Liver (tissue), 9 donors: ENCODE data around the gene PHF23. TPM values are rescaled to one million over a fixed set of nuclear protein-coding genes. Genes with fewer than 3 reads are reported as not detected.
A peak's percentile ranks its signal among the peaks of the same experiment; 100 is the strongest.

ENCODE experiments used
- DNase-seq: peaks from one replicate; pipeline ENCODE4 v3.0.0-alpha.2; 2017; ENCODE audit warnings: low spot score
- H3K27ac ChIP-seq, 2 donors: one replicate each; pipeline ENCODE4 v1.7.0; 2013; ENCODE audit warnings: inconsistent platforms in 2 of 2, low read length in 2 of 2, control low read depth in 1 of 2, low read depth in 1 of 2, mild to moderate bottlenecking in 1 of 2
- H3K27me3 ChIP-seq, 4 donors: one replicate each; pipeline versions ENCODE4 v1.6.1 to v1.7.0; 2013; ENCODE audit warnings: low read length in 3 of 4, inconsistent platforms in 1 of 4, mild to moderate bottlenecking in 1 of 4, moderate library complexity in 1 of 4; ENCODE audit not compliant: control insufficient read depth in 4 of 4, insufficient read depth in 4 of 4
- H3K36me3 ChIP-seq, 4 donors: one replicate each; pipeline versions ENCODE4 v1.6.1 to v1.7.0; 2013; ENCODE audit warnings: low read length in 3 of 4, mild to moderate bottlenecking in 3 of 4, low read depth in 1 of 4, moderate library complexity in 1 of 4; ENCODE audit not compliant: control insufficient read depth in 4 of 4, insufficient read depth in 3 of 4
- H3K4me1 ChIP-seq, 4 donors: one replicate each; pipeline versions ENCODE4 v1.6.1 to v1.7.0; 2013; ENCODE audit warnings: low read length in 3 of 4, mild to moderate bottlenecking in 3 of 4, moderate library complexity in 1 of 4; ENCODE audit not compliant: control insufficient read depth in 4 of 4, insufficient read depth in 4 of 4
- H3K4me3 ChIP-seq, 3 donors: one replicate each; pipeline versions ENCODE4 v1.6.1 to v1.7.0; 2013; ENCODE audit warnings: low read length in 3 of 3, control low read depth in 1 of 3, low read depth in 1 of 3, mild to moderate bottlenecking in 1 of 3
- H3K9ac ChIP-seq, 2 donors: one replicate each; pipeline ENCODE4 v1.7.0; 2013; ENCODE audit warnings: low read length in 2 of 2, mild to moderate bottlenecking in 2 of 2, moderate library complexity in 2 of 2, control low read depth in 1 of 2, low read depth in 1 of 2
- H3K9me3 ChIP-seq, 4 donors: one replicate each; pipeline versions ENCODE4 v1.6.1 to v1.7.0; 2013; ENCODE audit warnings: low read length in 3 of 4; ENCODE audit not compliant: control insufficient read depth in 4 of 4
- EGR1 ChIP-seq, 2 donors: IDR thresholded peaks; 2 replicates each; pipeline ENCODE4 v1.6.1; 2016 to 2018; ENCODE audit warnings: antibody characterized with exemption in 2 of 2, low read depth in 2 of 2
- FOXA1 ChIP-seq: IDR thresholded peaks from 2 replicates; pipeline ENCODE4 v1.6.1; 2016; ENCODE audit warnings: antibody characterized with exemption
- GABPA ChIP-seq, 2 donors: IDR thresholded peaks in 1 of 2; conservative IDR thresholded peaks in 1 of 2; 2 replicates each; pipeline ENCODE4 v1.6.1; 2016; ENCODE audit warnings: antibody characterized with exemption in 2 of 2, mild to moderate bottlenecking in 1 of 2, moderate library complexity in 1 of 2
- RAD21 ChIP-seq, 2 donors: IDR thresholded peaks; 2 replicates each; pipeline ENCODE4 v1.6.1; 2016; ENCODE audit warnings: antibody characterized with exemption in 2 of 2, mild to moderate bottlenecking in 2 of 2
- RXRA ChIP-seq, 2 donors: IDR thresholded peaks; 2 replicates each; pipeline ENCODE4 v1.6.1; 2017 to 2018; ENCODE audit warnings: antibody characterized with exemption in 2 of 2, mild to moderate bottlenecking in 1 of 2
- whole genome bisulfite sequencing: extraction: QIAGEN DNeasy Blood & Tissue Kit; methylation state at CpG from one replicate; pipeline ENCODE4 v1.1.7; 2013; 5-methylcytosine and 5-hydroxymethylcytosine counted together
- polyA plus RNA-seq, 2 donors: library from polyadenylated mRNA; stranded (reverse) in 1 of 2; unstranded in 1 of 2; fragments of 200-250 nt in 1 of 2; fragments of >200 nt in 1 of 2; fragmentation: Nextera tagmentation in 1 of 2; extraction: Ambion mirVana in 1 of 2; gene quantifications; one replicate each; pipeline versions ENCODE4 v1.2.1 to v1.2.3, GENCODE V29; 2013 to 2015
- total RNA-seq, 2 donors: library from RNA; depleted of rRNA; stranded (reverse); fragments of >200 nt; gene quantifications; one replicate each; pipeline ENCODE4 v1.2.3, GENCODE V29; 2014
- TF ChIP-seq, protein P1 (sequence below): fragments of 150-350 bp; IDR thresholded peaks from 2 replicates; pipeline ENCODE4 v1.5.1; 2017; ENCODE audit warnings: improper control_type of control experiment, low read depth, low read length; ENCODE audit not compliant: missing input control
- TF ChIP-seq, protein P2 (sequence below): IDR thresholded peaks from 2 replicates; pipeline ENCODE4 v1.6.1; 2016; ENCODE audit warnings: antibody characterized with exemption
- TF ChIP-seq, protein P3 (sequence below): IDR thresholded peaks from 2 replicates; pipeline ENCODE4 v1.6.1; 2016; ENCODE audit warnings: antibody characterized with exemption
- TF ChIP-seq, protein P4 (sequence below): IDR thresholded peaks from 2 replicates; pipeline ENCODE4 v1.6.1; 2016; ENCODE audit warnings: antibody characterized with exemption, mild to moderate bottlenecking
- donor health status: healthy.
- donor health status: healthy.
- donor health status: healthy.
- donor health status: healthy.
- donor health status: healthy.

The PHF23 gene
- total and polyA plus RNA-seq, 4 donors = 14.0 to 18.3 (median 15.2) TPM

DNA sequence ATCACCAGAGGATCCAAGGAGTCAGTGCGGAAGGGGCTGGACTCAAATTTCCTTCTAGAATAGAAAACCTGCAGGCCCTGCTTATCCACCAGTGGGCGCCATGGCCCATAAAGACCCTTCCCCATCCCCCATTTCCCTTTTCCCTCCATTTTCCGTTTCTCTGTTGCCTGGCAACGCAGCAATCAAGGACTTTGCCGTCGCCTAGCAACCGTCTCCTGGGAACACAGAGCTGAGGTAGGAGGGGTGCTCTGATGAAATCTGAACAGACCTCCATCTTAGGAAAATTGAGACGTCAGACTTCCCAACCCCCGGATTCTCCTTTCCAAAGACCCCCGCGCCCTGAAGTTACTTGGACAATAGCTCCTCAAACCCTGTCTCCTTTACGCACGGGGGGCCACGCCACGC, 25.4 kb downstream of the PHF23 start:
- peaks cover 6 to 24% (median 14%) of the 10 kb centered on the region in 4 donors for H3K4me1 ChIP-seq
- TF ChIP-seq FOXA1 (no peak), RAD21 (IDR thresholded peaks at IDR 0.05) (peak in 1 of 2 donors; percentile 43), EGR1 (IDR thresholded peaks at IDR 0.05; ENCODE audit: low read depth in 2 of 2) (no peak), RXRA (IDR thresholded peaks at IDR 0.05) (peak in 1 of 2 donors; percentile 1)
- TF ChIP-seq, protein P1, sequence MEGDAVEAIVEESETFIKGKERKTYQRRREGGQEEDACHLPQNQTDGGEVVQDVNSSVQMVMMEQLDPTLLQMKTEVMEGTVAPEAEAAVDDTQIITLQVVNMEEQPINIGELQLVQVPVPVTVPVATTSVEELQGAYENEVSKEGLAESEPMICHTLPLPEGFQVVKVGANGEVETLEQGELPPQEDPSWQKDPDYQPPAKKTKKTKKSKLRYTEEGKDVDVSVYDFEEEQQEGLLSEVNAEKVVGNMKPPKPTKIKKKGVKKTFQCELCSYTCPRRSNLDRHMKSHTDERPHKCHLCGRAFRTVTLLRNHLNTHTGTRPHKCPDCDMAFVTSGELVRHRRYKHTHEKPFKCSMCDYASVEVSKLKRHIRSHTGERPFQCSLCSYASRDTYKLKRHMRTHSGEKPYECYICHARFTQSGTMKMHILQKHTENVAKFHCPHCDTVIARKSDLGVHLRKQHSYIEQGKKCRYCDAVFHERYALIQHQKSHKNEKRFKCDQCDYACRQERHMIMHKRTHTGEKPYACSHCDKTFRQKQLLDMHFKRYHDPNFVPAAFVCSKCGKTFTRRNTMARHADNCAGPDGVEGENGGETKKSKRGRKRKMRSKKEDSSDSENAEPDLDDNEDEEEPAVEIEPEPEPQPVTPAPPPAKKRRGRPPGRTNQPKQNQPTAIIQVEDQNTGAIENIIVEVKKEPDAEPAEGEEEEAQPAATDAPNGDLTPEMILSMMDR = peak; percentile 29
- TF ChIP-seq, protein P2, sequence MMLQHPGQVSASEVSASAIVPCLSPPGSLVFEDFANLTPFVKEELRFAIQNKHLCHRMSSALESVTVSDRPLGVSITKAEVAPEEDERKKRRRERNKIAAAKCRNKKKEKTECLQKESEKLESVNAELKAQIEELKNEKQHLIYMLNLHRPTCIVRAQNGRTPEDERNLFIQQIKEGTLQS = peak; percentile 38
- no peak overlapping the region for H3K9ac ChIP-seq
- peak overlapping the region in 1 of 2 donors; percentile 74 for H3K27ac ChIP-seq
- peak overlapping the region in 2 of 3 donors; percentile 23 to 33 for H3K4me3 ChIP-seq
- no peaks in the 10 kb centered on the region for H3K27me3 ChIP-seq
- H3K9me3 ChIP-seq = no peaks in the 10 kb centered on the region
- no peak for DNase-seq
- no peaks in the 10 kb centered on the region for H3K36me3 ChIP-seq
- 7% methylated on average over 15 of the region's 15 CpGs for WGBS

DNA sequence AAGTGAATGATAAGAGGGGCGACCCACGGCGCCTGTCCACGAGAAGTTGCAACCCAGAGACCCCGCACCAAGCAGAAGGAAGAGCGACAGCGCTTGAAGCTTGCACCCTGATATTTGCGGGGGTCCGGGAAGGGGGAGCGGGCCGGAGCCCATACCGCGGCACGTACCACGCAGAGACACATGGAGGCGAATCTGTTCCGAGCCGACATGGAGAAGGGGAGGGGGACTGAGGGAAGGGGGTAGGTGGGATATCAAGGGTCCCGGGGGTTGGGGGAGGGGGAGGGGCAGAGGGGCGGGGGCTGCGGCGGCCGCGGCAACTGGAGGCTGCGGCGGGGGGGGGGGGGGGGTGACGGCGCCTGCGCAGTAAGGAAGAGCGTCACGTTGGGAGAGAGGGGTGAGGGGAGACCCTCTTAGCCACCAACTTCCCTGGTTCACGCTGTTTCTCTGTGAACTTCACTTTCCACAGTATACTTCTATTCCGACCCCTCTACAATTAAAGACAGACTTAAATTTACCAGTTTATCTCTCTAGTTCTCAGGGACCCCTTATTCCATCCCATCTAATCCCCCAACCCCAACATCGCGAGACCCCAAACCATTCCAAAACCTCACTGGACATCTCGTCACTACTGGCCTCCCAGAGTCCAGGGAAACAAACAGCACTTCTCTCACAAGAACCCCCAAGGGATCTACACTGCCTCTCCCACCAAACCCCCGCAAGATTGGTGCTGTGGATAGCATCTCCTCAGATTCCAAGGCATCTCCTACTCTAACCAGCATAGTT, 27.6 kb downstream of the PHF23 start:
- WGBS = 33% methylated on average over 33 of the region's 37 CpGs
- no peak overlapping the region for H3K4me3 ChIP-seq
- H3K27ac ChIP-seq = no peak overlapping the region

More for the DNA sequence above, 27.6 kb downstream of the PHF23 start:
- no peak for TF ChIP-seq FOXA1
- TF ChIP-seq, protein P3, sequence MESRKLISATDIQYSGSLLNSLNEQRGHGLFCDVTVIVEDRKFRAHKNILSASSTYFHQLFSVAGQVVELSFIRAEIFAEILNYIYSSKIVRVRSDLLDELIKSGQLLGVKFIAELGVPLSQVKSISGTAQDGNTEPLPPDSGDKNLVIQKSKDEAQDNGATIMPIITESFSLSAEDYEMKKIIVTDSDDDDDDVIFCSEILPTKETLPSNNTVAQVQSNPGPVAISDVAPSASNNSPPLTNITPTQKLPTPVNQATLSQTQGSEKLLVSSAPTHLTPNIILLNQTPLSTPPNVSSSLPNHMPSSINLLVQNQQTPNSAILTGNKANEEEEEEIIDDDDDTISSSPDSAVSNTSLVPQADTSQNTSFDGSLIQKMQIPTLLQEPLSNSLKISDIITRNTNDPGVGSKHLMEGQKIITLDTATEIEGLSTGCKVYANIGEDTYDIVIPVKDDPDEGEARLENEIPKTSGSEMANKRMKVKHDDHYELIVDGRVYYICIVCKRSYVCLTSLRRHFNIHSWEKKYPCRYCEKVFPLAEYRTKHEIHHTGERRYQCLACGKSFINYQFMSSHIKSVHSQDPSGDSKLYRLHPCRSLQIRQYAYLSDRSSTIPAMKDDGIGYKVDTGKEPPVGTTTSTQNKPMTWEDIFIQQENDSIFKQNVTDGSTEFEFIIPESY = no peak
- TF ChIP-seq EGR1 (IDR thresholded peaks at IDR 0.05; ENCODE audit: low read depth in 2 of 2) = no peak
- TF ChIP-seq GABPA (IDR thresholded peaks at IDR 0.05 in 1 of 2, conservative IDR thresholded peaks at IDR 0.05 in 1 of 2) = no peak
- TF ChIP-seq, protein P4, sequence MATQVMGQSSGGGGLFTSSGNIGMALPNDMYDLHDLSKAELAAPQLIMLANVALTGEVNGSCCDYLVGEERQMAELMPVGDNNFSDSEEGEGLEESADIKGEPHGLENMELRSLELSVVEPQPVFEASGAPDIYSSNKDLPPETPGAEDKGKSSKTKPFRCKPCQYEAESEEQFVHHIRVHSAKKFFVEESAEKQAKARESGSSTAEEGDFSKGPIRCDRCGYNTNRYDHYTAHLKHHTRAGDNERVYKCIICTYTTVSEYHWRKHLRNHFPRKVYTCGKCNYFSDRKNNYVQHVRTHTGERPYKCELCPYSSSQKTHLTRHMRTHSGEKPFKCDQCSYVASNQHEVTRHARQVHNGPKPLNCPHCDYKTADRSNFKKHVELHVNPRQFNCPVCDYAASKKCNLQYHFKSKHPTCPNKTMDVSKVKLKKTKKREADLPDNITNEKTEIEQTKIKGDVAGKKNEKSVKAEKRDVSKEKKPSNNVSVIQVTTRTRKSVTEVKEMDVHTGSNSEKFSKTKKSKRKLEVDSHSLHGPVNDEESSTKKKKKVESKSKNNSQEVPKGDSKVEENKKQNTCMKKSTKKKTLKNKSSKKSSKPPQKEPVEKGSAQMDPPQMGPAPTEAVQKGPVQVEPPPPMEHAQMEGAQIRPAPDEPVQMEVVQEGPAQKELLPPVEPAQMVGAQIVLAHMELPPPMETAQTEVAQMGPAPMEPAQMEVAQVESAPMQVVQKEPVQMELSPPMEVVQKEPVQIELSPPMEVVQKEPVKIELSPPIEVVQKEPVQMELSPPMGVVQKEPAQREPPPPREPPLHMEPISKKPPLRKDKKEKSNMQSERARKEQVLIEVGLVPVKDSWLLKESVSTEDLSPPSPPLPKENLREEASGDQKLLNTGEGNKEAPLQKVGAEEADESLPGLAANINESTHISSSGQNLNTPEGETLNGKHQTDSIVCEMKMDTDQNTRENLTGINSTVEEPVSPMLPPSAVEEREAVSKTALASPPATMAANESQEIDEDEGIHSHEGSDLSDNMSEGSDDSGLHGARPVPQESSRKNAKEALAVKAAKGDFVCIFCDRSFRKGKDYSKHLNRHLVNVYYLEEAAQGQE = no peak
- no peak for TF ChIP-seq RXRA (IDR thresholded peaks at IDR 0.05)
- Histone ChIP-seq H3K9ac (no peak overlapping the region), H3K27me3 (no peaks in the 10 kb centered on the region), H3K9me3 (no peaks in the 10 kb centered on the region), H3K4me1 (peaks cover 2 to 21% (median 14%) of the 10 kb centered on the region in 4 donors), H3K36me3 (no peaks in the 10 kb centered on the region)
- no peak for DNase-seq
